SKM-1 treated with dmso at 0.1 percent for 144 hours (cell line): Measurements from ENCODE around the gene GPR171.
A peak's percentile ranks its signal among the peaks of the same experiment; 100 is the strongest.

ENCODE experiments used
- DNase-seq: peaks from one replicate; lab custom pipeline; 2025; ENCODE audit not compliant: unreplicated experiment; lab: John Stamatoyannopoulos, UW

GPR171 gene

DNA sequence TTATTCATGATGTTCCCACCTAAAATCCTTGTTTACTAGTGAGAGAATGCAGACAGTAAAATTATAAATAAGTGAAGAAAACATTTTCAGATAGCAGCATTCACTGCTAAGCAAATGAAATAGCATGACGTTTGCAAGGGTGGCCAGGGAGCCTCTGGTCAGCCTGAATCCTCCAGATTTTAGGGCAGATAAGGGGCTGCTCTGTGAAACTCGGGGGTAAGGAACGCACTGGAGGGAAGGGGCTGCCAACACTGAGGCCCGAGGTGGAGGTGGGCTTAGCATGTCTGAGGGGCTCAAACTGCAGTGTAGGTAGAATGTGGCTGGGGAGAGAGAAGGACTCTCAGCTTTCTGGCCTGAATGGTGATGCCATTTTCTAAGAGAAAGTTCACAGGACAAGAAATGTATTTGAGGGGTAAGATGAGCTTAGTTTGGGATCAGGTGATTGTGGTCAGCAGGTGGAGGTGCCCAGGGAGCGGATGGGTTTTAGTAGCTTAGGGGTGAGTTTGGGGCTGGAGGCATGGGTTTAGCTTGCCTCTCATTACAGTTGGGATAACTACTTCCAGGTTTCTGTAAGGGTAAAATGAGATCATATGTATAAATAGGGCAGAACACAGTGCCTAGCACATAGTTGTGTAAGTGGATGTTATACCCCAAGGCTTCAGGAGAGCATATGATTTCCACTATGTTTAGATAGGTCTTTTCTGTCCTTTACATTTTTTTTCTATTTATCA, 20.5 kb downstream of the GPR171 start:
- no peak for DNase-seq

DNA sequence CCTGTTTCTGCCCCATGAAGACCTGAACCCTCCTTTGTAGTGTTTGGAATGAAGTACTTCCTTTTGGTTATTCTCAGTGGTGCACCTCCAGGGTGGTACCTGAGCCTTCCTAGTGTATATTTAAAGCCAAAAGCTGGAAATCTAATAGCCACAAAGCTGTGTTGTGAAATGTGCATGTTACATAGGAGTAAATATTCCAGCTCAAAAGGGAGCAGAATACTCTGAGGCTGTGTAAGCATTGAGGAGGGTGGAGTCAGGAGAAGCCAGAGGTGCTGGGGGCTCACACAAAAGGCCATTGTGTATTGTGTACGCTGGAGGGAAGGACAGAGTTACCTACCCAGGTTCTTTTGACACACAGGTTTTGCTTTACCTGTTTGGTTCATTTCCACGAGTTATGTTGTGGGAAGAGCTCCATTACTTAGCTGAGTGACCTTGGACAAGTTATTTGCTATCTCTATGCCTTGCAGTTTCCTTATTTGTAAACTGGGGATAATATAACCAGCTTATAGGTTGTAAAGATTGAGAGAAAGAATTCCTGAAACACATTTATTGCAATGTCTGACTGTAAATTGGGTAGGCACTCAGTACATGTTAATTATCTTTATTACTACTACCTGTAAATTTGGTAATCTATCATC, 24.7 kb downstream of the GPR171 start:
- DNase-seq: no peak

DNA sequence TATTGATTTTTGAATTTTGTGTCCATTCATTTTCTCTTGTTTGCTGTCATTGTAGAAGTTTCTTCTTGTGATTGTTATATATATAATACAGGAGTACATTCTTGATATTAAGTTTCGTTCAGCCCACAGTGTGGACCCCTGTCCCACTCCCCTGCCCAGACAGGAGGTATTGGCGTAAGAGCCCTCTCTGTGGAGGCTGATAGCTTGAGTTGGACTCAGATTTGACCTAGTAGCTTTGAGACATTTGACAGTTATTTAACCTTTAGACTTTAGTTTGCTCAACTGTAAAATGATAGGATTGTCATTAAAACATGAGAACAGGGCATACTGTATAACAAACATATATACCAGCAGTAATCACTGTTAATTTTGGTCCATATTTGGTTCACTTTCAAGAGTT, 27.1 kb downstream of the GPR171 start:
- no peak for DNase-seq

GRCh38 chr3:151174351-151174750, 28.7 kb downstream of the GPR171 start:
- peak; percentile 35 for DNase-seq

- DNase-seq: peak; percentile 58
These were observed 31.8 kb downstream of the GPR171 start for GRCh38 chr3:151171145-151171757.

DNA sequence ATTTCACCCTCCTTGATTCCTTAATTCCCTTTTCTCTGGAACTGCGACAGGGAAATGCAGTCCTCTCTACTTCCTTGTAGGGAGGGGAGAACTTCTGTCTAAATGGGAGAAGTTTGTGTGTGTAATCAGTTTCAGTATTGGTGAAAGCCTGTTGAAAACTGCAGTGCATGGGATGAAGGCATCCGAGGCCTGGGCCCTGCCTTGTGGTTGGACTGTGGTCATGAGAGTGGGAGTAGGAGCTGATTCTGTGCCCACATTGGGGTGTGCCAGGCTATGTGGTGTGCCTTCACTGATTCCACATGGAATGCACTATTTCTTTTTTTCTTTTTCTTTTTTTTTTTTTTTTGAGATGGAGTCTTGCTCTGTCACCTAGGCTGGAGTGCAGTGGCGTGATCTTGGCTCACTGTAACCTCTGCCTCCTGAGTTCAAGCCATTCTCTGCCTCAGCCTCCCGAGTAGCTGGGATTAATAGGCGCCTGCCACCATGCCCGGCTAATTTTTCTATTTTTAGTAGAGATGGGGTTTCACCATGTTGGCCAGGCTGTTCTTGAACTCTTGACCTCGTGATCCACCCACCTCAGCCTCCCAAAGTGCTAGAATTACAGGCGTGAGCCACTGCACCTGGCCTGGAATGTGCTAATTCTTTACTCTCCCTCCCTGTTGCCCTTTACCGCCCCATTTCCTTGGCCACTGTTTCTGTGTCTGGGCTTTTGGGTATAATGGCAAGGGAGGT, 32.9 kb downstream of the GPR171 start:
- DNase-seq: peak; percentile 72

- peak; percentile 97 for DNase-seq
These were observed 33.6 kb downstream of the GPR171 start for GRCh38 chr3:151169262-151169947.

- DNase-seq: peak; percentile 56
These were observed 34.5 kb downstream of the GPR171 start for GRCh38 chr3:151168269-151169094.

DNA sequence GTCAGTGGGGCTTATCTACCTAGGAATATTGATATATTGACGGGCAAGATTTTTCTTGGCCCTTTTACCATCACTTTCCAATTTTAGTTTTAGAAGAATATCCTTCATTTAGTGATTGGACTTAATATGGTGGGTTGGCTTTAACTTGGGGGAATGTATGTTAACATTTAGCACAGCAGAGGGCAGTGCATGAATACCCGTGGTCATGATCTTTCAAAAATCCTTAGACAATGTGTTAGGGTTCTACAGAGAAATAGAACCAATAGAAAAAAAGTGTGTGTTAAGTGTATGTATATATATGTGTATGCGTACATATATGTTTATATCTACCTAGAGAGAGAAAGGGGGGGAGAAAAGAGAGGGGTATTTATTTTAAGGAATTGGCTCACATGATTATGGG, 36.9 kb downstream of the GPR171 start:
- DNase-seq: no peak

GRCh38 chr3:151165226-151165625, 37.8 kb downstream of the GPR171 start:
- DNase-seq: no peak

GRCh38 chr3:151159806-151160205, 43.2 kb downstream of the GPR171 start:
- no peak for DNase-seq

GRCh38 chr3:151156618-151157216, 46.3 kb downstream of the GPR171 start:
- DNase-seq: peak; percentile 74

DNA sequence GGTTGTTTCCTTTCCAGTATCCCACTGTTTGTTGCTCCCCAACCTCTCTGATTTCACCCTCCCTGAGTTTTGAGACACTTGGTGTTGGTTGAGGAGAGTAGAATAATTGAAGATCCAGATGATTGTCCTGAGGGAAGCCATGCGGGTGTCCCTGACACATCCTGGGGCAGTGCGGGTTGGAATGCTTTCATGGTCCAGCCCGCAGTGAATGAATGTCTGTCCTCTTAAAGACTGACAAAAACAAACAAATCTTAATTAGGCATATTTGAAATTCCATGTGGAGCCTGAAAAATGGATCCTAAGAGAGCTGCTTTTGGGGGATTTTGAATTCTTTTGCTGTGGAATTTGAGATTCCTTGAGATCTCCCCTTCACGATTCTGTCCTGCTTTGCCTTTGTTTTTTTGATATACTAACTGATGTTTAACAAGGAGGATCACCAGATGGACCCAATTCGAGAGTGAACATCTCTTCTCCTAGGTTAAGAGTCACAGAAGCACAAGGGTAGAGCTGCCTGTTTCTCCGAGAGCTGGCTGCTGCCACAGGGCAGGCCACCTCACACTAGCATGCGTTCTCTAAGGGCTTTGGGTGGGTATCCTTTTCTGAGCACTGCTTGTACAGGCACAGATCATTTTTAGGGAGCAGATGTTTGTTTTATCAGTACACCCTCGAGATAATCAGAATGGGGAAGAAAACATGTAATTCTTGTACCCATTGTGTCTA, 47.4 kb downstream of the GPR171 start:
- no peak for DNase-seq

DNA sequence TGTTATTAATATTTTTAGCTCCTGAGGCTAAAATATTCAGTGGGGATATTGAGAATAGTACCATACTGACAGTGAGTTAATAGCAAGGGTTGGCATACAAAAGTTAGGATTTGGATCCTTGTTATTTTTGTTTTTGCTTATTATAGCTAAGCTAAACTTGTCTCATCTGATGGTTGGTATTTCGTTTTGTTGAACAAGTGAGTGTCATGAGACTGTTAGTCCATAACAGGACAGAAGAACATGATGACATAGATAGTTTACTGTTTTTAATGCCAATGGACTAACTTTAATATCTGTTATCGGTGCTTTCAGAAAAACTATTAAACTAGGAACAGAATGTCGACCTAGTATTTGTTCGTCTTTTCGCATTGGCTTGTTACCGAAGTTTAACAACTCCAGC, 48.5 kb downstream of the GPR171 start:
- DNase-seq: no peak

GRCh38 chr3:151152455-151153079, 50.4 kb downstream of the GPR171 start:
- no peak for DNase-seq
